OCI-LY1 (cell line): ENCODE measurements around the gene PTPRT.

ENCODE experiments used
- H2AFZ ChIP-seq: fragments of 200-600 bp; sonication (generic), shearing (Covaris generic); 2 replicates; pipeline ENCODE4 v1.6.0; 2014; ENCODE audit warnings: antibody characterized with exemption, mild to moderate bottlenecking, low read length
- H3F3A ChIP-seq: fragments of 200-600 bp; sonication (generic), shearing (Covaris generic); 2 replicates; pipeline ENCODE4 v1.6.0; 2014; ENCODE audit warnings: mild to moderate bottlenecking, antibody characterized with exemption, low read length, moderate library complexity; ENCODE audit not compliant: insufficient read depth
- H3K27ac ChIP-seq: fragments of 200-600 bp; sonication (generic); 2 replicates; pipeline ENCODE4 v1.5.1; 2014; ENCODE audit warnings: low read length, mixed run types, mild to moderate bottlenecking, low read depth; ENCODE audit not compliant: poor library complexity, severe bottlenecking
- H3K27me3 ChIP-seq: fragments of 200-600 bp; sonication (generic); 2 replicates; pipeline ENCODE4 v1.6.0; 2014; ENCODE audit warnings: antibody characterized with exemption, mild to moderate bottlenecking, low read length, moderate library complexity; ENCODE audit not compliant: insufficient read depth
- H3K36me3 ChIP-seq: fragments of 200-600 bp; sonication (generic); 2 replicates; pipeline ENCODE4 v1.6.1; 2014; ENCODE audit warnings: mild to moderate bottlenecking, antibody characterized with exemption, low read length, moderate library complexity, mixed read lengths; ENCODE audit not compliant: insufficient read depth
- H3K4me1 ChIP-seq: fragments of 200-600 bp; sonication (generic); 2 replicates; pipeline ENCODE4 v1.5.1; 2014; ENCODE audit warnings: mild to moderate bottlenecking, low read length, moderate library complexity; ENCODE audit not compliant: insufficient read depth, severe bottlenecking
- H3K4me2 ChIP-seq: fragments of 200-600 bp; sonication (generic), shearing (Covaris generic); 2 replicates; pipeline ENCODE4 v1.6.1; 2014; ENCODE audit warnings: low read length
- H3K4me3 ChIP-seq: fragments of 200-600 bp; sonication (generic); 2 replicates; pipeline ENCODE4 v1.5.1; 2014; ENCODE audit warnings: low read length, low read depth, mild to moderate bottlenecking, mixed read lengths; ENCODE audit not compliant: poor library complexity, severe bottlenecking
- H3K79me2 ChIP-seq: fragments of 200-600 bp; shearing (Covaris generic); 2 replicates; pipeline ENCODE4 v1.6.1; 2016; ENCODE audit warnings: mixed run types, low read length, mixed read lengths; ENCODE audit not compliant: insufficient read depth
- H3K9ac ChIP-seq: fragments of 200-600 bp; sonication (generic), shearing (Covaris generic); 2 replicates; pipeline ENCODE4 v1.6.1; 2014; ENCODE audit warnings: mild to moderate bottlenecking, low read length, mixed read lengths
- H3K9me2 ChIP-seq: fragments of 200-600 bp; sonication (generic), shearing (Covaris generic); 2 replicates; pipeline ENCODE4 v1.6.1; 2014; ENCODE audit warnings: low read depth, mild to moderate bottlenecking, low read length, mixed read lengths
- H3K9me3 ChIP-seq: fragments of 200-600 bp; shearing (Covaris generic); 2 replicates; pipeline ENCODE4 v1.6.1; 2014; ENCODE audit warnings: low read length, mixed read lengths
- H4K20me1 ChIP-seq: fragments of 200-600 bp; sonication (generic), shearing (Covaris generic); 2 replicates; pipeline ENCODE4 v1.6.0; 2016; ENCODE audit warnings: mild to moderate bottlenecking, low read length; ENCODE audit not compliant: insufficient read depth
- CTCF ChIP-seq: fragments of 200-600 bp; sonication (generic), shearing (Covaris generic); IDR thresholded peaks from 2 replicates; pipeline ENCODE4 v1.5.1; 2017; ENCODE audit warnings: mild to moderate bottlenecking, antibody characterized with exemption, low read length, moderate library complexity, mixed read lengths
- EZH2 ChIP-seq: fragments of 200-600 bp; sonication (generic), shearing (Covaris generic); IDR thresholded peaks from 2 replicates; pipeline ENCODE4 v1.8.0; 2017; ENCODE audit warnings: borderline replicate concordance, mixed run types, mild to moderate bottlenecking, antibody characterized with exemption, low read length, moderate library complexity, mixed read lengths

PTPRT gene

GRCh38 chr20:42401613-42402012, 788.1 kb downstream of the PTPRT start:
- Histone ChIP-seq H3K9ac (no peak overlapping the region), H3K79me2 (no peaks in the 10 kb centered on the region), H3K9me3 (no peaks in the 10 kb centered on the region), H3K27ac (no peak overlapping the region), H2AFZ (no peak overlapping the region), H3K4me3 (no peak overlapping the region), H3F3A (no peaks in the 10 kb centered on the region), H3K9me2 (no peaks in the 10 kb centered on the region), H3K4me1 (no peaks in the 10 kb centered on the region), H3K4me2 (no peak overlapping the region), H3K27me3 (no peaks in the 10 kb centered on the region), H4K20me1 (no peaks in the 10 kb centered on the region), H3K36me3 (no peaks in the 10 kb centered on the region)
- TF ChIP-seq EZH2 (no peak), CTCF (no peak)

GRCh38 chr20:42399802-42400201, 789.9 kb downstream of the PTPRT start:
- Histone ChIP-seq H3K4me1 (no peaks in the 10 kb centered on the region), H3K27me3 (no peaks in the 10 kb centered on the region), H2AFZ (no peak overlapping the region), H3K9me2 (no peaks in the 10 kb centered on the region), H3K36me3 (no peaks in the 10 kb centered on the region), H3K9me3 (no peaks in the 10 kb centered on the region), H3K4me2 (no peak overlapping the region), H3K9ac (no peak overlapping the region), H3K27ac (no peak overlapping the region), H3K4me3 (no peak overlapping the region), H3K79me2 (no peaks in the 10 kb centered on the region), H4K20me1 (no peaks in the 10 kb centered on the region), H3F3A (no peaks in the 10 kb centered on the region)
- TF ChIP-seq CTCF: no peak

GRCh38 chr20:42392442-42392841, 797.3 kb downstream of the PTPRT start:
- no peak overlapping the region for H2AFZ ChIP-seq
- H3K4me2 ChIP-seq: no peak overlapping the region
- H3K4me3 ChIP-seq: no peak overlapping the region
- no peak overlapping the region for H3K27ac ChIP-seq
- H4K20me1 ChIP-seq: no peaks in the 10 kb centered on the region
- TF ChIP-seq CTCF: no peak
- TF ChIP-seq EZH2: no peak
- H3K79me2 ChIP-seq: no peaks in the 10 kb centered on the region
- H3F3A ChIP-seq: no peaks in the 10 kb centered on the region
- H3K9ac ChIP-seq: no peak overlapping the region
- H3K36me3 ChIP-seq: no peaks in the 10 kb centered on the region
- no peaks in the 10 kb centered on the region for H3K4me1 ChIP-seq
- no peaks in the 10 kb centered on the region for H3K9me3 ChIP-seq
- H3K9me2 ChIP-seq: no peaks in the 10 kb centered on the region
- no peaks in the 10 kb centered on the region for H3K27me3 ChIP-seq
